KMS-11 (cell line): Measurements from ENCODE around the gene P4HA2.

Experiments used
- H2AFZ ChIP-seq: fragments of 200-600 bp; sonication (generic); 2 replicates; pipeline ENCODE4 v1.6.1; 2016; ENCODE audit warnings: antibody characterized with exemption, mixed run types, low read depth
- H3K27ac ChIP-seq: fragments of 200-600 bp; sonication (generic); 2 replicates; pipeline ENCODE4 v1.6.1; 2016; ENCODE audit warnings: mild to moderate bottlenecking, mixed run types
- H3K27me3 ChIP-seq: fragments of 200-600 bp; sonication (generic); 2 replicates; pipeline ENCODE4 v1.6.1; 2017; ENCODE audit warnings: mild to moderate bottlenecking, low read depth, mixed run types, moderate library complexity; ENCODE audit not compliant: insufficient read depth
- H3K36me3 ChIP-seq: fragments of 200-600 bp; sonication (generic); 2 replicates; pipeline ENCODE4 v1.6.1; 2017; ENCODE audit warnings: mild to moderate bottlenecking, mixed run types; ENCODE audit not compliant: insufficient read depth
- H3K4me1 ChIP-seq: fragments of 200-600 bp; sonication (generic); 2 replicates; pipeline ENCODE4 v1.6.1; 2016; ENCODE audit warnings: mild to moderate bottlenecking, low read depth, mixed run types; ENCODE audit not compliant: poor library complexity, severe bottlenecking
- H3K4me2 ChIP-seq: fragments of 200-600 bp; sonication (generic); 2 replicates; pipeline ENCODE4 v1.7.0; 2016; ENCODE audit warnings: mild to moderate bottlenecking, mixed run types
- H3K4me3 ChIP-seq: fragments of 200-600 bp; sonication (generic); IDR thresholded peaks from 2 replicates; pipeline ENCODE4 v1.6.1; 2017; ENCODE audit warnings: low read depth, low read length, mixed read lengths; ENCODE audit not compliant: insufficient read depth
- H3K79me2 ChIP-seq: fragments of 200-600 bp; sonication (generic); 2 replicates; pipeline ENCODE4 v1.6.1; 2016; ENCODE audit warnings: low read depth, mixed run types; ENCODE audit not compliant: insufficient read depth
- H3K9ac ChIP-seq: fragments of 200-600 bp; sonication (generic); 2 replicates; pipeline ENCODE4 v1.6.1; 2016; ENCODE audit warnings: mild to moderate bottlenecking, mixed run types
- H4K20me1 ChIP-seq: fragments of 200-600 bp; sonication (generic); 2 replicates; pipeline ENCODE4 v1.6.1; 2016; ENCODE audit warnings: mild to moderate bottlenecking, mixed run types; ENCODE audit not compliant: insufficient read depth
- CTCF ChIP-seq: fragments of 200-600 bp; sonication (generic); conservative IDR thresholded peaks from 2 replicates; pipeline ENCODE4 v1.6.1; 2017; ENCODE audit warnings: low read depth, mild to moderate bottlenecking, antibody characterized with exemption, low read length, moderate library complexity, mixed read lengths

Gene P4HA2

GRCh38 chr5:132246806-132247205, 19.2 kb upstream of the P4HA2 start:
- Histone ChIP-seq H3K27ac (no peak overlapping the region), H2AFZ (no peak overlapping the region), H3K4me1 (no peaks in the 10 kb centered on the region), H3K9ac (no peak overlapping the region), H3K79me2 (no peaks in the 10 kb centered on the region), H3K36me3 (no peaks in the 10 kb centered on the region), H3K4me2 (no peak overlapping the region), H4K20me1 (no peaks in the 10 kb centered on the region), H3K4me3 (no peak overlapping the region), H3K27me3 (no peaks in the 10 kb centered on the region)
- no peak for TF ChIP-seq CTCF

GRCh38 chr5:132245593-132245992, 17.9 kb upstream of the P4HA2 start:
- H3K36me3 ChIP-seq, result no peaks in the 10 kb centered on the region
- H3K4me2 ChIP-seq, result no peak overlapping the region
- no peaks in the 10 kb centered on the region for H3K79me2 ChIP-seq
- no peak overlapping the region for H2AFZ ChIP-seq
- no peak overlapping the region for H3K9ac ChIP-seq
- H4K20me1 ChIP-seq, result no peaks in the 10 kb centered on the region
- no peak for TF ChIP-seq CTCF
- no peaks in the 10 kb centered on the region for H3K4me1 ChIP-seq
- H3K4me3 ChIP-seq, result no peak overlapping the region
- H3K27me3 ChIP-seq, result no peaks in the 10 kb centered on the region
- no peak overlapping the region for H3K27ac ChIP-seq

- H3K4me3 ChIP-seq, result no peak overlapping the region
- H3K9ac ChIP-seq, result no peak overlapping the region
- no peak for TF ChIP-seq CTCF
- H3K79me2 ChIP-seq, result no peaks in the 10 kb centered on the region
- no peaks in the 10 kb centered on the region for H3K36me3 ChIP-seq
- H3K27me3 ChIP-seq, result no peaks in the 10 kb centered on the region
- H4K20me1 ChIP-seq, result no peaks in the 10 kb centered on the region
- H3K27ac ChIP-seq, result no peak overlapping the region
- no peak overlapping the region for H2AFZ ChIP-seq
- no peak overlapping the region for H3K4me2 ChIP-seq
- no peaks in the 10 kb centered on the region for H3K4me1 ChIP-seq
Measured at GRCh38 chr5:132243366-132243977, 15.8 kb upstream of the P4HA2 start.

GRCh38 chr5:132239776-132240175, 12.1 kb upstream of the P4HA2 start:
- Histone ChIP-seq H3K36me3 (no peaks in the 10 kb centered on the region), H3K4me3 (no peak overlapping the region), H3K4me1 (no peaks in the 10 kb centered on the region), H4K20me1 (no peaks in the 10 kb centered on the region), H3K27me3 (no peaks in the 10 kb centered on the region), H3K9ac (no peak overlapping the region), H2AFZ (no peak overlapping the region), H3K27ac (no peak overlapping the region), H3K79me2 (no peaks in the 10 kb centered on the region), H3K4me2 (no peak overlapping the region)
- no peak for TF ChIP-seq CTCF
